Keratinocyte (primary cell): Measurements from ENCODE around the gene NT5DC1. TPM values are rescaled to one million over a fixed set of nuclear protein-coding genes. Genes with fewer than 3 reads are reported as not detected.

ENCODE experiments used
- DNase-seq: peaks from one replicate; pipeline ENCODE4 v3.0.0-alpha.2; 2011; ENCODE audit warnings: low read depth, missing footprints, low spot score
- FAIRE-seq: peaks from 2 replicates; lab custom pipeline; 2011; peaks lifted over from hg19 to GRCh38; lab: Jason Lieb, UNC
- H2AFZ ChIP-seq: 2 replicates; pipeline ENCODE4 v1.6.0; 2012; ENCODE audit warnings: low read length, control low read depth, inconsistent platforms; ENCODE audit not compliant: control insufficient read depth
- H3K27ac ChIP-seq: 2 replicates; pipeline ENCODE4 v1.5.1; 2011; ENCODE audit warnings: low read length; ENCODE audit not compliant: control insufficient read depth, insufficient read depth
- H3K27me3 ChIP-seq: 3 replicates; pipeline ENCODE4 v1.6.0; 2011; ENCODE audit warnings: low read length; ENCODE audit not compliant: control insufficient read depth, insufficient read depth; ENCODE audit errors: extremely low read depth
- H3K36me3 ChIP-seq, 2 experiments: 2 replicates in 1 of 2; 3 replicates in 1 of 2; pipeline ENCODE4 v1.5.1; 2011; ENCODE audit warnings: low read length in 2 of 2, mild to moderate bottlenecking in 1 of 2; ENCODE audit not compliant: control insufficient read depth in 2 of 2, insufficient read depth in 2 of 2; ENCODE audit errors: extremely low read depth in 1 of 2
- H3K4me1 ChIP-seq: 3 replicates; pipeline ENCODE4 v1.5.1; 2011; ENCODE audit warnings: low read length; ENCODE audit not compliant: control insufficient read depth, insufficient read depth; ENCODE audit errors: extremely low read depth
- H3K4me2 ChIP-seq: 3 replicates; pipeline ENCODE4 v1.6.0; 2011; ENCODE audit warnings: low read depth, low read length; ENCODE audit not compliant: control insufficient read depth, insufficient read depth; ENCODE audit errors: extremely low read depth
- H3K4me3 ChIP-seq, 3 experiments: fragments of 200-600 bp in 1 of 3; sonication (generic) in 1 of 3; 2 replicates in 2 of 3; 3 replicates in 1 of 3; pipeline ENCODE4 v1.5.1; 2011 to 2016; ENCODE audit warnings: low read length in 3 of 3, mild to moderate bottlenecking in 3 of 3, control low read depth in 2 of 3, inconsistent platforms in 1 of 3, low read depth in 1 of 3, mixed read lengths in 1 of 3, mixed run types in 1 of 3, moderate library complexity in 1 of 3; ENCODE audit not compliant: control insufficient read depth in 2 of 3, insufficient read depth in 2 of 3; ENCODE audit errors: extremely low read depth in 1 of 3
- H3K79me2 ChIP-seq: 2 replicates; pipeline ENCODE4 v1.6.0; 2012; ENCODE audit warnings: low read length; ENCODE audit not compliant: control insufficient read depth, insufficient read depth
- H3K9ac ChIP-seq: 3 replicates; pipeline ENCODE4 v1.6.0; 2011; ENCODE audit warnings: low read length; ENCODE audit not compliant: control insufficient read depth, insufficient read depth; ENCODE audit errors: extremely low read depth
- H3K9me1 ChIP-seq: 3 replicates; pipeline ENCODE4 v1.6.0; 2011; ENCODE audit warnings: low read length; ENCODE audit not compliant: control insufficient read depth, insufficient read depth; ENCODE audit errors: extremely low read depth
- H3K9me3 ChIP-seq: 2 replicates; pipeline ENCODE4 v1.5.1; 2012; ENCODE audit warnings: low read depth, low read length; ENCODE audit not compliant: control insufficient read depth
- H4K20me1 ChIP-seq: 3 replicates; pipeline ENCODE4 v1.6.0; 2011; ENCODE audit warnings: low read length; ENCODE audit not compliant: control insufficient read depth, insufficient read depth; ENCODE audit errors: extremely low read depth
- EZH2 ChIP-seq: IDR thresholded peaks from one replicate; pipeline ENCODE4 v1.6.1; 2012; ENCODE audit warnings: inconsistent platforms, mild to moderate bottlenecking, low read length, moderate library complexity
- dilution Hi-C: fragments of 300-500 bp; cut with MboI; formaldehyde crosslinking; loops from one replicate; pipeline ENCODE4 v1.7.0; 2020; ENCODE audit warnings: low sequenced_read_pairs; ENCODE audit not compliant: extremely low pct_ligation_motif_present
- polyA plus RNA-seq, 5 experiments: library from polyadenylated mRNA; depleted of rRNA in 3 of 5; stranded (reverse) in 3 of 5; stranded (forward) in 1 of 5; unstranded in 1 of 5; fragments of >200 nt; gene quantifications; 1 replicate in 1 of 5; 2 replicates in 3 of 5; 3 replicates in 1 of 5; pipeline versions ENCODE4 v1.2.1 to v1.2.3, GENCODE V29; 2011 to 2012; ENCODE audit warnings: missing spikeins in 2 of 5, low read depth in 1 of 5, low replicate concordance in 1 of 5
- TF ChIP-seq, protein P1 (sequence below), 3 experiments: IDR thresholded peaks in 1 of 3; conservative IDR thresholded peaks in 1 of 3; optimal IDR thresholded peaks in 1 of 3; 2 replicates in 2 of 3; 3 replicates in 1 of 3; pipeline versions ENCODE3 to v1.5.1; 2011; ENCODE audit warnings: low read length in 3 of 3, mild to moderate bottlenecking in 3 of 3, moderate library complexity in 2 of 3, control low read depth in 1 of 3, inconsistent platforms in 1 of 3; ENCODE audit not compliant: insufficient read depth in 2 of 3; ENCODE audit errors: extremely low read depth in 1 of 3

Gene NT5DC1
- polyA plus RNA-seq, 1 donor (not counting 4 experiments of a cell fraction or from before 2014, with no cell fraction given), result 31.2 TPM

- H3K27me3 ChIP-seq, result no peaks in the 10 kb centered on the region
These were observed 139.2 kb downstream of the NT5DC1 start for GRCh38 chr6:116239856-116240255.

DNA sequence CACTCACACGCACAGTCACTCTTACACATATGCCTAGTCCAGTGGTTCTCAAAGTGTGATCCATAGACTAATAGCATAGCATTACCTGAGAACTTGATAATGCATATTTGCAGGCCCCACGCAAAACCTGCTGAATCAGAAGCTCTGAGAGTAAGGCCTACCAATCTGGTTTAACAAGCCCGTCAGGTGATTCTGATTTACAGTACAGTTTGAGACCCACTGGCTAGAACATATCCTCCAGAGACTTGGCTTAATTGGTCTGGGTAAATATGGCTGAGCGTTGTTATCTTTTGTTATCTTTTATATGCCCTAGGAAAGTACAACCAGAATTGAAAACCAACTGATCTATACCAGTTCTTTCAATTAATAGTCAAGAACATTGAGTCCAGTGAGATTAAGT lies 143.6 kb downstream of the NT5DC1 start:
- no peak for FAIRE-seq
- no peak for DNase-seq

More at GRCh38 chr6:116239856-116240255, 139.2 kb downstream of the NT5DC1 start:
- H3K4me2 ChIP-seq, result no peak overlapping the region
- H3K4me1 ChIP-seq, result peaks cover 2% of the 10 kb centered on the region
- TF ChIP-seq EZH2, result no peak
- TF ChIP-seq, protein P1, sequence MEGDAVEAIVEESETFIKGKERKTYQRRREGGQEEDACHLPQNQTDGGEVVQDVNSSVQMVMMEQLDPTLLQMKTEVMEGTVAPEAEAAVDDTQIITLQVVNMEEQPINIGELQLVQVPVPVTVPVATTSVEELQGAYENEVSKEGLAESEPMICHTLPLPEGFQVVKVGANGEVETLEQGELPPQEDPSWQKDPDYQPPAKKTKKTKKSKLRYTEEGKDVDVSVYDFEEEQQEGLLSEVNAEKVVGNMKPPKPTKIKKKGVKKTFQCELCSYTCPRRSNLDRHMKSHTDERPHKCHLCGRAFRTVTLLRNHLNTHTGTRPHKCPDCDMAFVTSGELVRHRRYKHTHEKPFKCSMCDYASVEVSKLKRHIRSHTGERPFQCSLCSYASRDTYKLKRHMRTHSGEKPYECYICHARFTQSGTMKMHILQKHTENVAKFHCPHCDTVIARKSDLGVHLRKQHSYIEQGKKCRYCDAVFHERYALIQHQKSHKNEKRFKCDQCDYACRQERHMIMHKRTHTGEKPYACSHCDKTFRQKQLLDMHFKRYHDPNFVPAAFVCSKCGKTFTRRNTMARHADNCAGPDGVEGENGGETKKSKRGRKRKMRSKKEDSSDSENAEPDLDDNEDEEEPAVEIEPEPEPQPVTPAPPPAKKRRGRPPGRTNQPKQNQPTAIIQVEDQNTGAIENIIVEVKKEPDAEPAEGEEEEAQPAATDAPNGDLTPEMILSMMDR (optimal IDR thresholded peaks at IDR 0.05 in 1 of 3, IDR thresholded peaks at IDR 0.05 in 1 of 3, conservative IDR thresholded peaks at IDR 0.05 in 1 of 3; ENCODE audit: extremely low read depth in 1 of 3, insufficient read depth in 2 of 3, low read length in 3 of 3), result no peak
- H4K20me1 ChIP-seq, result no peaks in the 10 kb centered on the region
- H3K79me2 ChIP-seq, result no peaks in the 10 kb centered on the region
- H3K4me3 ChIP-seq, result no peak overlapping the region
- H3K9me3 ChIP-seq, result no peaks in the 10 kb centered on the region
- no peak overlapping the region for H3K27ac ChIP-seq
- dilution Hi-C loops, result no loop called here
- peaks cover 0 to 4% of the 10 kb centered on the region in 2 experiments for H3K36me3 ChIP-seq
- FAIRE-seq (no peak), DNase-seq (no peak)
- no peaks in the 10 kb centered on the region for H3K9me1 ChIP-seq
- no peak overlapping the region for H3K9ac ChIP-seq
- H2AFZ ChIP-seq, result no peak overlapping the region

More for the DNA sequence above, 143.6 kb downstream of the NT5DC1 start:
- peaks cover 0 to 3% of the 10 kb centered on the region in 2 experiments for H3K36me3 ChIP-seq
- no peak overlapping the region for H2AFZ ChIP-seq
- H3K27ac ChIP-seq, result no peak overlapping the region
- H3K4me1 ChIP-seq, result no peaks in the 10 kb centered on the region
- H3K79me2 ChIP-seq, result no peaks in the 10 kb centered on the region
- H3K9me1 ChIP-seq, result no peaks in the 10 kb centered on the region
- no peak for TF ChIP-seq EZH2
- TF ChIP-seq, protein P1 (optimal IDR thresholded peaks at IDR 0.05 in 1 of 3, IDR thresholded peaks at IDR 0.05 in 1 of 3, conservative IDR thresholded peaks at IDR 0.05 in 1 of 3; ENCODE audit: extremely low read depth in 1 of 3, insufficient read depth in 2 of 3, low read length in 3 of 3), result no peak
- no peaks in the 10 kb centered on the region for H4K20me1 ChIP-seq
- no peaks in the 10 kb centered on the region for H3K27me3 ChIP-seq
- no peak overlapping the region for H3K4me2 ChIP-seq
- dilution Hi-C loops, result no loop called here
- H3K9me3 ChIP-seq, result no peaks in the 10 kb centered on the region
- H3K9ac ChIP-seq, result no peak overlapping the region
- H3K4me3 ChIP-seq, result no peak overlapping the region
